Stimulated activated CD4-positive, alpha-beta T cell treated with anti-CD3 and anti-CD28 coated beads, Interleukin-4, amount 100 ng/mL, for 24 hours (primary cell): ENCODE measurements around the gene PAPOLA.
"Not testable (repeated sequence)": the region's sequence is repeated elsewhere in the genome, so short reads cannot be mapped to it uniquely, and the experiment has no call there.

ENCODE experiments used
- DNase-seq: peaks from one replicate; pipeline ENCODE4 v3.0.0-alpha.2; 2020

PAPOLA gene

DNA sequence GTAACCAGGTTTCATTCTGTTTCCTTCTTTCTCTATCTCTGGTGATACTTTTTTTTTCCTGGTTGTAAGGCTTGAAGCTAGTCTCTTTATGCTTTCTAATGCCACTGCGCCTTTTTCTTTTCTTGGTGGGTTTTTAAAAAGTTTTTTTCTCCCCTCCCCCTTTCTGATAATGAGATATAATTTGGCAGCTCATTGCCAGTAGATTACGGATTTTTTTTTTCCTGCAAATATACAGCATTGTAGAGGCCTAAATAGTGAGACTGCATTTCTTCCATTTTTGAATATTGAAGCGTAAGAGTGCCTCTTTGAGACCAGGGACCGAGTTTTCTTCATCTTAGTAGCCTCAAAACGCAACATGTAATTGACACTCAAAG, 1.1 kb downstream of the PAPOLA start:
- DNase-seq = no peak

DNA sequence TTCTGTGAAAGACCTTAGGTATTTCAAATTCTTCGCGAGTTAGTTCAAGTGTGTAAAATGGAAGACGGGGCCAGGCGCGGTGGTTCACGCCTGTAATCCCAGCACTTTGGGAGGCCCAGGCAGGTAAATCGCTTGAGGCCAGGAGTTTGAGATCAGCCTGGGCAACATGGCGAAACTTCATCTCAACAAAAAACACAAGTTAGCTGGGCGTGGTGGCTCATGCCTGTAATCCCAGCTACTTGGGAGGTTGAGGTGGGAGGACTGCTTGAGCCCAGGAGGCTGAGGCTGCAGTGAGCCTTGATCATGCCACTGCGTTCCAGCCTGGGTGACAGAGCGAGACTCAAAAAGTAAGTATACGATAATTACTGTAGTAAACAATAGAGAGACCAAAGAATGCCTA, 2.2 kb downstream of the PAPOLA start:
- not testable (repeated sequence) for DNase-seq

DNA sequence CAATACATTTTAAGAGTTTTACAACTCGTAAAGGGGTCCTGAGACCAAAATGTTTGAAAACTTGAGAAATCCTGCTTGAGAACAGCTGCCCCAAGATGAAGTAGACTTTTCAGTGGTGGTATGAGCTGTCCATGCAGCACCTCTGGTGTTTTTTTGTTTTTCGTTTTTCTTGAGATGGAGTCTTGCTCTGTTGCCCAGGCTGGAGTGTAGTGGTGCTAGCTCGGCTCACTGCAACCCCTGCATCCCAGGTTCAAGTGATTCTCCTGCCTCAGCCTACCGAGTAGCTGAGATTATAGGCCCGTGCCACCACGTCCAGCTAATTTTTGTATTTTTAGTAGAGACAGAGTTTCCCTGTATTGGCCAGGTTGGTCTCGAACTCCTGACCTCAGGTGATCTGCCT, 5.5 kb downstream of the PAPOLA start:
- DNase-seq = no peak

DNA sequence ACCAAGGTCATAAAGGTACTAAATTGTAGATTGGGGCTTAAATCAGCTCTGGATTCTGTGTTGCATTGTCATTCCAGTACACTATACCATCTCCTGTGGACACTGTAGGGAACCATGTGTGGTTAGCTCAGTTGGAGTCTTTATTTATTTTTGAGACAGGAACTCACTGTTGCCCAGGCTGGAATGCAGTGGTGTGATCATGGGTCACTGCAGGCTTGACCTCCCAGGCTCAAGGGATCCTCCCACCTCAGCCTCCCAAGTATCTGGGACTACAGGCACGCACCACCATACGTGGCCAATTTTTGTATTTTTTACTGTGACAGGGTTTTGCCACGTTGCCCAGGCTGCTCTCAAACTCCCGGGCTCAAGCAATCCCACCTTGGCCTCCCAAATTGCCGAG, 6.7 kb downstream of the PAPOLA start:
- no peak for DNase-seq

DNA sequence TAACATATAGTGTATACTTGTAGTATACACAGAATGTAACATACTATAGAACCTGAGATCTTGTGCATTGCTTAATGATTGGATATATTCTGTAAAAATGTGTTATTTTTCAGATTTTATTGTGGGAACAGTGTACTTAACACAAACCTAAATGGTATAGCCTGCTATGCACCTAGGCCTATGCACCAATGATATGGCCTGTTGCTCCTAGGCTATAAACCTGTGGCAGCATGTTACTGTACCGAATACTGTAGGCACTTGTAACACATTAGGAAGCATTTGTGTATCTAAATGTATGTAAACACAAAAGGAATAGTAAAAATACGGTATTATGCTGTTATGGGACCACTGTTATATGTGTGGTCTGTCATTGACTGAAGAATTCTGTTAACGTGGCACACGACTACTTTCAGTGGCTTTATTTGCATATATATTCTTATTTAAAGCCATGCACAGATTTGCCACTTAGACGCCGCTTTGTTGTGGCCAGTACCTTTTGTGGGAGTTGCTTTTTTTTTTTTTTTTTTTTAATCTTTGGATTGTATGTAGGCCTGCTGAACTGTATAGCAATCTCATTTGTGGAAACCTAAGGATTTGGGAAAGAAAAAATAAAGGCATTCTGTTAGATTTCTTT, 7.4 kb downstream of the PAPOLA start:
- DNase-seq = no peak

DNA sequence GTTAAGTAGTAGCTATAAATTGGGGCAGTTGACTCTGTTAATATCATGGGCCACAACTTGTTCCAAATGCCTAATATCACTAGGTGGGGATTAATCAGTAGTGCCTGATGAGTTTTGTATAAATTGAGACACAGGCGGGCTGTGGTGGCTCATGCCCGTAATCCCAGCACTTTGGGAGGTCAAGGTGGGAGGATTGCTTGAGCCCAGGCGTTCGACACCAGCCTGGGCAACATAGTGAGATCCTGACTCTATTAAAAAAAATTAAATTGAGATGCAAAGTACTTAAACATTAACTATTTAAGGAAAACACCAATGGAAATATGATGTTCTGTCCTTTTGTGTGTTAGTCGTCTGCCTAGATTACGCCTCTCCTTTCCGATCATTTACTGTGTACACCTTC, 9.0 kb downstream of the PAPOLA start:
- no peak for DNase-seq

DNA sequence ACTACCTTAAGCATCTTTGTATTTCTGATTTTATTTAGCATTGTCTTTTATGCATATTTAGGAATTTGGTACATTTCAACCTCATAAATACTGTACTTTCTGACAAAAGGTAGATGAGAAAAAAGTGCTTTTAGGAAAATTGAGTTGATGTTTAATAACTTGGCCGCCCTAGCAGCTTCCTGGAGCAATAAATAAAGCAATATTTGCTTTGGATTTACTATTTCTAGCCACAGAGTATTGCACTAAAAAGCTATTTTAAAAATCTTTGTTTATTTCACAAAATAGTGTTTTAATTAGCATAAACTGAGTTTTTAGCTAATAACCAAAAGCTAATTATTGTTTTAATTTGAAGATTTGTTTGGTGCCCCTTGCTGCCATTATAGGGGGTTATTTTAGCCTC, 9.5 kb downstream of the PAPOLA start:
- no peak for DNase-seq

DNA sequence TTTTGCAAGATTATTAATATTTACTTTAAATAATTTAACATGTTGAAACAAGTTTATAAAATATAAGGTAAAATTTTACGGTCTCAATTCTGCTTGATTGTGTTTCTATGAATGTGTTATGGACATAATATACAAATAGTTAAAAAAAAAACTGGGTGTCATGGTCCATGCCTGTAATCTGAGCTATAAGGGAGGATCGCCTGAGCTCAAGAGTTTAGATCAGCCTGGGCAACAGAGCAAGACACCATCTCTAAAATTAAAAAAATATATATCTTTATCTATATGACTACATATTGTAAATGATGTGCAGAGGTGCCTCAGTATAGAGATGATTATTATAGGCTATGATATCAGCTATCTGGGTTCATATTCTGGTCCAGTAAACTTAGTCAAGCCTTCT, 9.9 kb downstream of the PAPOLA start:
- no peak for DNase-seq

DNA sequence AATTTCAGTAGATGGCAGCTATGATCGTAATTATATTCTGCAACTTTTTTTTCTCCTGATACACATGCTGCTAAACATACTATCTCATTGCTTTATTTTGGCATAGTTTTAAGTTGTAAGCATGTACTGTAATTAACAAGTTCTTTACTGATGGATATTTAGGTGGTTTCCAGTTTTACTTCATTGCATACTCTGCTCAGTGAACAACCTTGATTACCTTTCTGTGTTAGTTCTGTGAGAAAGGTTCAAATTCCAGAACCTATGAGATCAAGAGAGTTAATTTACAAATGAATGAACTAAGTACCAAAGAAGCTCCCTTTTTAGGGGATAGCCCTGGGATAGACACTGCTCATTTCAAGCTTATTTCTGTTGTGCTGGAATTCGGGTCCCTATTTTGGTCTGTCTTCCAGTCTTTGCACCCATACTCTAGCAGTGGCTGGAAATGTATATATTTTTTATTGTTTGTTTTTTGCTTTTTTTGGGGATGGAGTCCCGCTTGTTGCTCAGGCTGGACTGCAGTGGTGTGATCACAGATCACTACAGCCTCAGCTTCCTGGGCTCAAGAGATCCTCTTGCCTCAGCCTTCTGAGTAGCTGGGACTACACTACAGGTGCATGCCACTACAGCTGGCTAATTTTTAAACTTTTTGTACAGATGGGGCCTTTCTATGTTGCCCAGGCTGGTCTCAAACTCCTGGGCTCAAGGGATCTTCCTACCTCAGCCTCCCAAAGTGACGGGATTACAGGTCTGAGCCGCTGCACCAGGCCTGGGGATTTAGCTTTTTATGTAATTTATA, 10.6 kb downstream of the PAPOLA start:
- DNase-seq = no peak

DNA sequence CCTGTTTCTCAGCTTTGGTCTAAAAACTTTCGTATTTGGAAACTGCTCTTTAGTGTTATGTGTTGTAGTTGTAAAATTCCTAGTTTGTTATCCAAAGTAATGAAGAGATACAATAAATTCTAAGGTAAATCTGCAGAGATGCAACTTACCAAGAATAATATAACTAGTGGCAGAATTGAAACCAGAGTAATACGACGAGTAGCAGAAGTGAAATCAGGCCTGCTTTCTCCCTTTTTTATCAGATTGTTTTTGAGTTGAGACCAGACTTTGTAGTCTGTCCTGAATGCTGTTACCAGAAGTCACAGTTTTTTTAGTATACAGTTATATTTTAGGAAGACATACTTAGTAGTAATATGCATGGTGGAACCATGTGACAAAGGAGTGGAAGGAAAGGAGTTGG, 12.5 kb downstream of the PAPOLA start:
- no peak for DNase-seq

DNA sequence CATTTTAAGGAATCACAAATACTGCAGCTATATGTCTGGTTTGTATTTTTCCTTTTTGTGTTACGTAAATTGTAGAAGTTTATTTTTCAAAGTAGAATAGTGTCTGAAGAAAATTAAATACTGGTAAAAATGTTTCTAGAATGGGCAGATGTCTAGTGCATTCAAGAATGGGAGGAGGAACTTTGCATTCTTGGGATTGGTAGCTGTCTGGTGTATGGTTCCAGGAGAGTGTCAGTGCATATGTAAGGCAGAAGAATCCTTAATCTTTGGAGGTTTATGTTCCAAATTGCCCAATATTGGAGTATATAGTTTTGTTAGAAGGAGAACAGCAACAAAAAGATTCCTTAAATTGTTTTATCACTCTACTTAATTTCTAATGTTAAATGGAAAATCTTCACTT, 13.5 kb downstream of the PAPOLA start:
- no peak for DNase-seq

DNA sequence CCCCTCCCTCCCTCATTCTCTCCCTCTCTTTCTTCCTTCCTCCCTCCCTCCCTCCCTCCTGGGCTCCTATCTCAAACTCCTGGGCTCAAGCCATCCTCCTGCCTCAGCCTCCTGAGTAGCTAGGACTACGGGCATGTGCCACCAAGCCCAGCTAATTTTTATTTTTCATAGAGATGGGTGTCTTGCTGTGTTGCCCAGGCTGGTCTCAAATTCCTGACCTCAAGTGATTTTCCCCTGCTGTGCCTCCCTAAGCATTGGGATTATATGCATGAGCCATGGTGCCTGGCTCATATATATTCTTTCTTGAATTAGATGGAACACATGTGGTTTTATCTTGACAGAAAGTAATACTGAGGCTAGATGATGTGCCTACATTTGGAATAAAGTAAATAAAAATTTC, 14.2 kb downstream of the PAPOLA start:
- no peak for DNase-seq

DNA sequence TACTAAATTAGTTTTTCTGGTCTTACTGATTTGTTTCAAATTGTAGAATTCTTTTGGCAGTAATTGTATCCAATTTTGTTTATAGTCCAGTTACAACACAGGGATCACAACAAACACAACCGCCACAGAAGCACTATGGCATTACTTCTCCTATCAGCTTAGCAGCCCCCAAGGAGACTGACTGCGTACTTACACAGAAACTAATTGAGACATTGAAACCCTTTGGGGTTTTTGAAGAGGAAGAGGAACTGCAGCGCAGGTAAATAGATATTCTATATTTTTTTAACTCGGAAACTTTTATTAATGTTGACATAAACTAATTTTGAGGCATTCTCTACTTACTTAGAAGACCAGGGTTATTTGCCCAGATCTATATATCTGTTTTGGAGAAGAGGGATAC, 17.8 kb downstream of the PAPOLA start:
- no peak for DNase-seq

DNA sequence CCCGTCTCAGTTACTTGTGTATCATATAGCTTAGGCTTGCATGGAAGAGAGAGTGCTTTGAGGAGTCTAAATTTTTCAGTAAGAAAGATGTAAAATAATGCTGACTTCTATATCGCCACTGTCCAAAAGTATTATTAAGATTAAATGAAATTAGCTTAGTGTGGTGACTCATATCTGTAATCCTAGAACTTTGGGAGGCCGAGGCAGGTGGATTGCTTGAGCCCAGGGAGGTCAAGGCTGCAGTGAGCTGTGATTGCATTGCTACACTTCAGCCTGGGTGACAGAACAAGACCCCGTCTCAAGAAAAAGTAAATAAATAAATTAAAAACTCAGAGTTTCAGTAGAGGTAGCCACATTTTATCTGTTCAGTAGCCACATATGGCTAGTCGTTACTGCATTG, 23.3 kb downstream of the PAPOLA start:
- no peak for DNase-seq

DNA sequence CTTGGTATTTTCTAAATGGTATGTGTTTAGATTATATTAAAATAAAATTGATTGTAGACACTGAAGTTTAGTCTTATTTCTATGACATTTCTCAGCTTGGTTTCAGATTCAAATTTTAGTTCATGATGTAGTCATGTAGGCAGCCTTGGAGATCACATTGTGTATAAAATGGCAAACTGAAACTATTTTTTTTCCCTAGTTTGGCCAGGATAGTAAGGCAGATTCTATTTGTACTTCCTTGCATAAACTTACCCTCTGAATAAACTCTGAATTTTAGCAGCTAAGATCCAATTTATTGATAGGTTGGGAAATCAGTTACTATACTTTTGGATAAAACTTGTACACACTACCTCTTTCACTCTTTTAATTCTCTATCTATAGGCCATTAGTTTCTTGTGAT, 30.4 kb downstream of the PAPOLA start:
- DNase-seq = no peak

DNA sequence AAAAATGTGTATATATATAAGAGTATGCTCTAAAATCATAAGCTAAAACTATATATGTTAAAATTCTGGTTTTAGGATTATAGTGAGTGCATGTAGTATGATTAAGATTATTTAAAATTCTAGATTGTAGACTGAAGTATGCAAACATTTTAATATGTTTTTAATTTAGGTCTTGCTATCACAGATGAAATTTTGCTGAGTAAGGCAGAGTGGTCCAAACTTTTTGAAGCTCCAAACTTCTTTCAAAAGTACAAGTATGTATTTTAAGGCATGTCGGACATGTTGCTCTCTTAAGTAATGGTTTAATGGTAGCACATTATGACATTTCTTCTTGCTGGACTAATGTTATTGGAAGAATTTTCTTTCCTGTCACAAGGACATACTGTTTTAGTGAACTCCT, 34.6 kb downstream of the PAPOLA start:
- no peak for DNase-seq

DNA sequence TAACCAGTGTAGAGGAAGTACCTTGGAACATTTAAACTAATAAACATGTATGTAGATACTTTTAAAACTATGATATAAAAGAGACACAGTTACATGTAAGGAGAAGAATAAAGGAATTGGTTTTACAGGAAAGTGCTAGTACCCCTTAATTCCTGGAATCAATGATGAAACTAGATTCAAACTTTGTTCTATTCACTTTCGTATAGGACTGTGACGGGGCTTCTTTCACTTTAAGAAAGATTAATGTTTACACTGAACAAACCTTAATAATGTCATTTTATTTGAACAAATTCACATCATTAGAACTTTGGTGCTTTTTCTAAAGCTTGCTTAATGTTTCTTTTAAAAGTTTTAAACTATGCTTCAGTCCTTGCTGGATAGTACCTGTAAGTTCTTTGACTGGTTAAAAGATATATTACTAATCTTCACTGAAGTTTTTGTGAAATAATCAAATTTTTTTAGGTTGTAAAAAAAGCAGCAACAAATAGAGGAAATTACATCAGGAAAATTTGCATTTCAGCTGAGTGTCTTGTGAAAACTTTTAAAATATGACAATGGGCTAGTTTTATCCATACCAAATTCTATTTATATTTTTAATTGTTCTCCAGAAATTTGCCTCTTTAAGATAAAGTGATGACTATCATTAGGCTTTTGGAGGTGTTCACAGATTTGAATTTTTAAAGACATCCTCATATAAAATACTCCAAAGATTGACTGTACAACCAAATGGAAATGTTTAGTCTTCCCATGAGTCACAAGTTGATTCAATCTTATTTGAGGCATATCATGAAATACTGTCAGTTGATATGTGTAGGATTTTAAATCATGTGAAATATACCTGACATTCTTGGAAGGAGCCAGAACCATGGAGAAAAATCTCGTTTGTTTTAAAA, 36.2 kb downstream of the PAPOLA start:
- no peak for DNase-seq

DNA sequence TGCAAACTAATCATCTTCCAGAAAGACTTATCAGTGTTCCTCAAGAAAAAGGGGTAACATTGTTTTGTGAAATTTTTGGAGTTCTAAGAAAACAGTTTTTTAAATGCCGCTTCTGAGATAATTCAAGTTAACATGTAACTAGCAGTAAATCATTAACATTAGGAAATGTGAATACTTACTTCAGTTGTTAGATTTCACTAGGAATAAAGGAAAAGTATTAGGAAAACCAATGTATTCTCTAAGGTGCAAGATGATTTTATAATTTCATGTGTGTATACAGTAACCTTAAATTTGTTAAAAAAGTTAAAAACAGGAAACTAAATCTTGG, 36.8 kb downstream of the PAPOLA start:
- no peak for DNase-seq

DNA sequence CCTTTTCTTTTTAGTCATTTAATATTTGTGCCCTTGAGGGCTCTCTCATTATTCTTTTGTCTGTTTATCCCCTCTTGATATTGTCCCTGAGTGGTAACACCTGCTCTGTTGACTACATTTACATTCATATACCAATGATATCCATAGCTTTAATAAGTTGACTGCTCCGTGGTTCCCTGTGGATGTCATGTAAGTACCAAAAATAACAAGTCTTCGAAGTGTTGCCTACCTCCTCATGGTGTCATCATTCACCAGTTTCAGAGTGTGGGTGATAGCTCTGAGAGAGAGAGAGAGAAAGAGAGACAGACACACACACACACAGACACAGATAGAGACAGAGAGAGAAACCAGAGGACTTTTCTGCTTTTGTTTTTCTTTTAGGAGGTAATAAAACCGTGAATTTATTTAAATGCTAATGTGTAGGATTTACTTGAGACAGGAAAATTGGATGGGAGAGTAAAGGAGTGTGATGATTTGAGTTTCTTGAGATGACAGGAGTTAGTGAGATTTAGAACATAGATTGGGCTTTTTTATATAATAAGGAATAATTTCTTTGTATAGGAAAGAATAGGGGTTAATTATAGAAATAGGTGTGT, 52.2 kb downstream of the PAPOLA start:
- DNase-seq = no peak

DNA sequence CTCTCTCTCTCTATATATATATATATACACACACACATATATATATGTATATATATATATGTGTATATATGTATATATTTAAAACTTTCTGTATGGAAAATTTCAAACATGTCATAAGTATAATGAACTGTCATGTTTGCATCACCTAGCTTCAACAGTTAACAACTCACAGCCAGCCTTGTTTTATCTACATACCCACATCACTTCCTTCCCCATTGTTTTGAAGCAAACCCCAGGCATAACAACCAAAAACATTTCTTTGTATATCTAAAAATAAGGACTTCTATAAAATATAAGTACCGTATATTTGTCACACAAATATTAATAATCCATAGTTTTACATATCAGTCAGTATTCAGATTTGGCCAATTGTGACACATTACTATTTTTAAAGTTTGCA, 57.4 kb downstream of the PAPOLA start:
- no peak for DNase-seq

DNA sequence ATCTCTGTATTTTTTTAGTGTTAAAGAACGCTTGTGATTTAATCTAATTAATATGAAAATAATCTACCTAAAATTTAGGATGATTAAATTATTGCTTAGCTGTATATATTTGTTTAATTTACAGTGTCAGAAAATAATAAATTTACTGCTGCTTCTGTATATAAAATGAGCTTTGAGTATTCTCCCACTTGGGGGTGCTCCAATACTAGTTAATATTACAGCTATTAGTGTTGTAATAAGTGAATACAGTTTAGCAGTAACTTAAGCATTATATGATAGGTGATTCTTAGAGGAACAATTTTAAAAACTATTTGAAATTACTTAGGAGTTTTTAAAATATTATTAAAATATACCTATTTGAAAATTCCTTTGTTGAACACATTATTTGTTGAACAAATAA, 62.2 kb downstream of the PAPOLA start:
- no peak for DNase-seq

DNA sequence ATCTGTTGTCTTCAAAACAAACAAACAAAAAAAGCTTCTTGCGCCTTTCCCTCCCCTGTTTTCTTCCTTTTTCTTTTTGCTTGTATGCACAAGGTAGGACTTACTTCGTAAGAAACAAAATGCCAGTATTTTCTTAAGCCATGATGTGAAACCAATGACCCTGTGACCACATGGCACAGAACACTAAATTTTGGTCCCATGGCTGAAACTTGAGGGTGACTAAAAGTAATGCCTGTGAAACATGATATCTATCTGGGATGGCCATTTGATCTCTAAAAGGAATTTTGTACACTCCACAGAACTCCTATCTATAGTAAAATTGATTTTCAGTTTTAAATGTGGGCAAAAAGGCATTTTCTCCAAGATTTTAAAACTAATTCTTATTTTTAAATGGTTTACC, 63.6 kb downstream of the PAPOLA start:
- no peak for DNase-seq

DNA sequence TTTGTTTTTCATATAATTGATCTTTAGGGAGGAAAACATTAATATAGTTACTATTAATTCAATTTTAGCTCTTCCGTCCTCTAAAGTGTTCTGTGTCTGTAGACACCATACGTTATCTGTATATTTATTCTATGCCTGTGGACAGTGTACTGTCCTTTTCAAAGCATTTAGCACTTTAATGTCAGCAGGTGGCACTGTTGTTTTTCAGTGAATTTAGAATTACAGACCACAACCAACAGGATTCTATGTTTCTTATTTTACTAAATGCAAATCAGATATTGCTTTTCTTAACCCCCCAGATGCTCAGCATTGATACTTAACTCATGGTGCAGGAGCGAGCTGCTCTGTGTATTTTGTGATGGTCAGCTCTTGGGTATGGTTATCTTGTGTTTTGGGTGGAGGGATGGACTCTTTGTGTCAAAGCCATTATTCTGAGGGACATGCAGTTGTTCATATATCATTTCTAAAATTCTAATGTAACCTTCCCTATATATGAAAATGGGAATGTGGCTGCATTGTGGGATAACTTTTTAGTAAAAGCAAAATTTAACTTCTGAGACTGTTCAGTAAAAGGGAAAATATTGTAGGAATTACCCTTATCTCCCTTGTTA, 65.2 kb downstream of the PAPOLA start:
- no peak for DNase-seq
